Tibial nerve (tissue), 4 donors: ENCODE data around the gene VKORC1L1. TPM values are rescaled to one million over a fixed set of nuclear protein-coding genes. Genes with fewer than 3 reads are reported as not detected.
"Not testable (repeated sequence)": the region's sequence is repeated elsewhere in the genome, so short reads cannot be mapped to it uniquely, and the experiment has no call there.

Experiments
- DNase-seq, 2 donors: peaks; one replicate each; pipeline ENCODE4 v3.0.0-alpha.2; 2019; ENCODE audit warnings: low spot score in 2 of 2
- H3K27ac ChIP-seq, 4 donors: fragments of 200-600 bp; sonication (generic) in 3 of 4; one replicate each; pipeline ENCODE4 v1.5.1; 2017 to 2019; ENCODE audit warnings: mild to moderate bottlenecking in 1 of 4
- H3K27me3 ChIP-seq, 2 donors: fragments of 200-600 bp; sonication (generic) in 1 of 2; one replicate each; pipeline versions ENCODE4 v1.5.1 to v1.6.0; 2017 to 2019
- H3K36me3 ChIP-seq, 3 donors: fragments of 200-600 bp; sonication (generic); one replicate each; pipeline ENCODE4 v1.5.1; 2018 to 2019
- H3K4me1 ChIP-seq, 4 donors: fragments of 200-600 bp; sonication (generic) in 3 of 4; one replicate each; pipeline ENCODE4 v1.5.1; 2017 to 2019
- H3K4me3 ChIP-seq, 4 donors: fragments of 200-600 bp; sonication (generic) in 3 of 4; one replicate each; pipeline ENCODE4 v1.5.1; 2017 to 2019; ENCODE audit warnings: mild to moderate bottlenecking in 1 of 4, moderate library complexity in 1 of 4
- H3K9me3 ChIP-seq, 4 donors: fragments of 200-600 bp; sonication (generic) in 3 of 4; one replicate each; pipeline ENCODE4 v1.5.1; 2017 to 2019
- CTCF ChIP-seq, 5 experiments: fragments of 200-600 bp in 3 of 5; fragments of 450-650 bp in 2 of 5; sonication (generic) in 3 of 5; IDR thresholded peaks; one replicate each; pipeline ENCODE4 v1.5.1; 2016 to 2019; ENCODE audit warnings: antibody characterized with exemption in 5 of 5, mild to moderate bottlenecking in 3 of 5, moderate library complexity in 2 of 5
- EP300 ChIP-seq, 2 donors: sonication (generic); formaldehyde crosslinking; IDR thresholded peaks; one replicate each; pipeline ENCODE4 v1.6.1; 2017; ENCODE audit warnings: antibody characterized with exemption in 2 of 2, mild to moderate bottlenecking in 1 of 2
- POLR2A ChIP-seq, 2 donors: fragments of 450-650 bp; IDR thresholded peaks; one replicate each; pipeline ENCODE4 v1.6.1; 2017; ENCODE audit warnings: antibody characterized with exemption in 2 of 2, mild to moderate bottlenecking in 2 of 2, moderate library complexity in 2 of 2
- whole genome bisulfite sequencing, 2 donors: methylation state at CpG; one replicate each; pipeline ENCODE4 v1.1.5; 2018; 5-methylcytosine and 5-hydroxymethylcytosine counted together
- total RNA-seq, 4 donors: library from RNA; depleted of rRNA; stranded (reverse); fragments of >200 nt; gene quantifications; one replicate each; pipeline ENCODE4 v1.1.0, GENCODE V29; 2016

Gene VKORC1L1
- total RNA-seq, 4 donors from 2014 or later = 24.1 to 33.7 (median 30.3) TPM

- Histone ChIP-seq H3K4me1 (no peaks in the 10 kb centered on the region), H3K4me3 (no peak overlapping the region), H3K36me3 (peaks cover 0 to 48% (median 3%) of the 10 kb centered on the region in 3 donors), H3K27me3 (no peaks in the 10 kb centered on the region), H3K27ac (no peak overlapping the region), H3K9me3 (no peaks in the 10 kb centered on the region)
- TF ChIP-seq POLR2A (IDR thresholded peaks at IDR 0.05) (no peak), EP300 (IDR thresholded peaks at IDR 0.05) (no peak), CTCF (IDR thresholded peaks at IDR 0.05) (no peak)
- 93 to 96% methylated on average over 15 of the region's 15 CpGs for WGBS, 2 donors
- no peak for DNase-seq
Observed at GRCh38 chr7:65953890-65954450, 81.1 kb downstream of the VKORC1L1 start.

GRCh38 chr7:65955718-65956117 is 82.8 kb downstream of the VKORC1L1 start:
- no peak for DNase-seq
- WGBS, 2 donors = 81 to 89% methylated on average over 4 of the region's 4 CpGs
- Histone ChIP-seq H3K4me3 (no peak overlapping the region), H3K27me3 (no peaks in the 10 kb centered on the region), H3K9me3 (no peaks in the 10 kb centered on the region), H3K36me3 (peaks cover 0 to 65% (median 3%) of the 10 kb centered on the region in 3 donors), H3K27ac (no peak overlapping the region), H3K4me1 (no peaks in the 10 kb centered on the region)
- TF ChIP-seq EP300 (IDR thresholded peaks at IDR 0.05) = no peak
- TF ChIP-seq CTCF (IDR thresholded peaks at IDR 0.05) = no peak
- no peak for TF ChIP-seq POLR2A (IDR thresholded peaks at IDR 0.05)

- Histone ChIP-seq H3K36me3 (peaks cover 3 to 94% (median 21%) of the 10 kb centered on the region in 3 donors), H3K27me3 (no peaks in the 10 kb centered on the region)
Observed at GRCh38 chr7:65960351-65961074, 87.6 kb downstream of the VKORC1L1 start.

GRCh38 chr7:65962033-65962432 is 89.2 kb downstream of the VKORC1L1 start:
- Histone ChIP-seq H3K27ac (no peak overlapping the region), H3K36me3 (peaks cover 0 to 97% (median 25%) of the 10 kb centered on the region in 3 donors), H3K4me1 (no peaks in the 10 kb centered on the region), H3K4me3 (no peak overlapping the region), H3K27me3 (no peaks in the 10 kb centered on the region), H3K9me3 (no peaks in the 10 kb centered on the region)
- WGBS, 2 donors = 89 to 95% methylated on average over 6 of the region's 6 CpGs
- DNase-seq = no peak
- TF ChIP-seq EP300 (IDR thresholded peaks at IDR 0.05) = no peak
- TF ChIP-seq CTCF (IDR thresholded peaks at IDR 0.05) = no peak
- TF ChIP-seq POLR2A (IDR thresholded peaks at IDR 0.05) = no peak

More at GRCh38 chr7:65960351-65961074, 87.6 kb downstream of the VKORC1L1 start:
- Histone ChIP-seq H3K27ac (no peak overlapping the region), H3K9me3 (no peaks in the 10 kb centered on the region), H3K4me1 (no peaks in the 10 kb centered on the region), H3K4me3 (no peak overlapping the region)
- WGBS, 2 donors = 72 to 74% methylated on average over 19 of the region's 19 CpGs
- TF ChIP-seq EP300 (IDR thresholded peaks at IDR 0.05) (no peak), CTCF (IDR thresholded peaks at IDR 0.05) (no peak)
- DNase-seq = no peak

- H3K27me3 ChIP-seq, H3K4me3 ChIP-seq, DNase-seq, H3K27ac ChIP-seq, H3K4me1 ChIP-seq, H3K9me3 ChIP-seq: not testable (repeated sequence)
- WGBS, 2 donors = 92 to 93% methylated on average over 3 of the region's 3 CpGs
- peaks cover 0 to 100% (median 37%) of the 10 kb centered on the region in 3 donors for H3K36me3 ChIP-seq
Observed at GRCh38 chr7:65964671-65965070, 91.8 kb downstream of the VKORC1L1 start.
